Measurements from ENCODE around the gene SLFN11. TPM values are rescaled to one million over a fixed set of nuclear protein-coding genes. Genes with fewer than 3 reads are reported as not detected.
"Not testable (repeated sequence)": the region's sequence is repeated elsewhere in the genome, so short reads cannot be mapped to it uniquely, and the experiment has no call there.

SLFN11 gene
- total RNA-seq, 1 donor from 2014 or later: 22.4 TPM

GRCh38 chr17:35407531-35407930, 34.1 kb upstream of the SLFN11 start:
- Mint-ChIP-seq H3K9me3 (no peaks in the 10 kb centered on the region), H3K4me1 (no peaks in the 10 kb centered on the region), H3K27me3 (no peaks in the 10 kb centered on the region), H3K36me3 (ENCODE audit: low read depth) (peaks cover 21% of the 10 kb centered on the region), H3K4me3 (no peak overlapping the region), H3K27ac (no peak overlapping the region)
- DNase-seq (no peak), ATAC-seq (ENCODE audit: low read depth) (no peak)
- ChIA-PET POLR2A (no interaction called here), CTCF (no interaction called here)
- intact Hi-C loops (cut with micrococcal nuclease): no loop called here
- no peak for TF ChIP-seq CTCF (IDR thresholded peaks at IDR 0.05)

GRCh38 chr17:35406568-35406967, 33.1 kb upstream of the SLFN11 start:
- intact Hi-C loops (cut with micrococcal nuclease): no loop called here
- peaks cover 21% of the 10 kb centered on the region for H3K36me3 Mint-ChIP-seq (ENCODE audit: low read depth)
- ChIA-PET POLR2A (no interaction called here), CTCF (no interaction called here)
- no peak overlapping the region for H3K4me3 Mint-ChIP-seq
- ATAC-seq (ENCODE audit: low read depth): no peak
- no peaks in the 10 kb centered on the region for H3K9me3 Mint-ChIP-seq
- no peaks in the 10 kb centered on the region for H3K4me1 Mint-ChIP-seq
- DNase-seq: no peak
- no peaks in the 10 kb centered on the region for H3K27me3 Mint-ChIP-seq
- no peak for TF ChIP-seq CTCF (IDR thresholded peaks at IDR 0.05)
- no peak overlapping the region for H3K27ac Mint-ChIP-seq

- H3K4me1 Mint-ChIP-seq: no peaks in the 10 kb centered on the region
- H3K9me3 Mint-ChIP-seq: no peaks in the 10 kb centered on the region
- no peak overlapping the region for H3K4me3 Mint-ChIP-seq
- ChIA-PET POLR2A (no interaction called here), CTCF (no interaction called here)
- no peaks in the 10 kb centered on the region for H3K27me3 Mint-ChIP-seq
- peaks cover 7% of the 10 kb centered on the region for H3K36me3 Mint-ChIP-seq (ENCODE audit: low read depth)
- no peak for TF ChIP-seq CTCF (IDR thresholded peaks at IDR 0.05)
- no peak for ATAC-seq (ENCODE audit: low read depth)
- intact Hi-C loops (cut with micrococcal nuclease): no loop called here
- H3K27ac Mint-ChIP-seq: no peak overlapping the region
- DNase-seq: no peak
Measured at GRCh38 chr17:35404360-35404759, 30.9 kb upstream of the SLFN11 start.

GRCh38 chr17:35393783-35394182, 20.4 kb upstream of the SLFN11 start:
- ATAC-seq (ENCODE audit: low read depth); H3K36me3 Mint-ChIP-seq (ENCODE audit: low read depth); H3K4me3 Mint-ChIP-seq; DNase-seq; intact Hi-C loops (cut with micrococcal nuclease); H3K9me3 Mint-ChIP-seq; H3K27ac Mint-ChIP-seq; CTCF ChIA-PET; POLR2A ChIA-PET; H3K4me1 Mint-ChIP-seq; H3K27me3 Mint-ChIP-seq: not testable (repeated sequence)

GRCh38 chr17:35390663-35391062, 17.2 kb upstream of the SLFN11 start:
- H3K27ac Mint-ChIP-seq: no peak overlapping the region
- no peak for DNase-seq
- ATAC-seq (ENCODE audit: low read depth): no peak
- peaks cover 5% of the 10 kb centered on the region for H3K4me1 Mint-ChIP-seq
- peaks cover 2% of the 10 kb centered on the region for H3K27me3 Mint-ChIP-seq
- no peaks in the 10 kb centered on the region for H3K36me3 Mint-ChIP-seq (ENCODE audit: low read depth)
- ChIA-PET CTCF (no interaction called here), POLR2A (no interaction called here)
- TF ChIP-seq CTCF (IDR thresholded peaks at IDR 0.05): no peak
- H3K9me3 Mint-ChIP-seq: peaks cover 1% of the 10 kb centered on the region
- intact Hi-C loops (cut with micrococcal nuclease): no loop called here
- H3K4me3 Mint-ChIP-seq: no peak overlapping the region

GRCh38 chr17:35390156-35390555, 16.7 kb upstream of the SLFN11 start:
- Mint-ChIP-seq H3K27ac (no peak overlapping the region), H3K4me3 (no peak overlapping the region), H3K36me3 (ENCODE audit: low read depth) (no peaks in the 10 kb centered on the region), H3K4me1 (peaks cover 5% of the 10 kb centered on the region), H3K9me3 (no peaks in the 10 kb centered on the region), H3K27me3 (peaks cover 2% of the 10 kb centered on the region)
- intact Hi-C loops (cut with micrococcal nuclease): no loop called here
- DNase-seq (no peak), ATAC-seq (ENCODE audit: low read depth) (no peak)
- TF ChIP-seq CTCF (IDR thresholded peaks at IDR 0.05): no peak
- ChIA-PET POLR2A (no interaction called here), CTCF (no interaction called here)
